WTC11 (cell line): Measurements from ENCODE around the gene TSR2. TPM values are rescaled to one million over a fixed set of nuclear protein-coding genes. Genes with fewer than 3 reads are reported as not detected.

Source experiments
- ATAC-seq: fragments of 200-7000 bp; cut with Tn5 transposase; 2 replicates; pipeline ENCODE4 v1.10.0; 2021; ENCODE audit warnings: mild to moderate bottlenecking, moderate library complexity
- CTCF ChIA-PET: fragments of 300-600 bp; sonication (Branson Sonifier 250); formaldehyde crosslinking; loops from one replicate; lab custom pipeline; 2021; ENCODE audit warnings: antibody characterized with exemption; lab: Charles Lee
- POLR2A ChIA-PET: fragments of 350-600 bp; sonication (Branson Sonifier 250); formaldehyde crosslinking; loops from one replicate; lab custom pipeline; 2021; ENCODE audit warnings: antibody characterized with exemption; lab: Charles Lee
- DNase-seq: peaks from one replicate; pipeline ENCODE4 v3.0.0; 2021; ENCODE audit warnings: low spot score
- H3K27ac Mint-ChIP-seq: 2 replicates; pipeline ENCODE4 v1.8.0; 2021; ENCODE audit warnings: mixed read lengths
- H3K27me3 Mint-ChIP-seq: 2 replicates; pipeline ENCODE4 v1.8.0; 2021; ENCODE audit warnings: low read depth, mild to moderate bottlenecking, moderate library complexity, mixed read lengths
- H3K36me3 Mint-ChIP-seq: 2 replicates; pipeline ENCODE4 v1.8.0; 2021; ENCODE audit warnings: mixed read lengths
- H3K4me1 Mint-ChIP-seq: 2 replicates; pipeline ENCODE4 v1.8.0; 2022; ENCODE audit warnings: mixed read lengths
- H3K4me3 Mint-ChIP-seq: 2 replicates; pipeline ENCODE4 v1.8.0; 2021; ENCODE audit warnings: mild to moderate bottlenecking, moderate library complexity, mixed read lengths
- H3K9me3 Mint-ChIP-seq: 2 replicates; pipeline ENCODE4 v1.8.0; 2021; ENCODE audit warnings: mixed read lengths
- ATF3 ChIP-seq: sonication (generic); formaldehyde crosslinking; conservative IDR thresholded peaks from 2 replicates; pipeline ENCODE4 v1.8.1; 2022; ENCODE audit warnings: mild to moderate bottlenecking, missing genetic modification reagents
- CREB1 ChIP-seq: sonication (generic); formaldehyde crosslinking; IDR thresholded peaks from 2 replicates; pipeline ENCODE4 v1.8.0; 2023; ENCODE audit warnings: mild to moderate bottlenecking, missing genetic modification reagents
- FOXP1 ChIP-seq: sonication (generic); formaldehyde crosslinking; IDR thresholded peaks from 2 replicates; pipeline ENCODE4 v1.8.0; 2022; ENCODE audit warnings: missing genetic modification reagents, mild to moderate bottlenecking, moderate library complexity, borderline replicate concordance
- HMGA2 ChIP-seq: fragments of 250-450 bp; sonication (Bioruptor Pico); IDR thresholded peaks from 2 replicates; pipeline ENCODE4 v1.4.0; 2021; ENCODE audit warnings: mild to moderate bottlenecking, moderate library complexity
- NFYB ChIP-seq: sonication (generic); formaldehyde crosslinking; conservative IDR thresholded peaks from 2 replicates; pipeline ENCODE4 v1.8.0; 2022; ENCODE audit warnings: low read depth, missing genetic modification reagents
- PRRX2 ChIP-seq: fragments of 250-450 bp; sonication (Bioruptor Pico); IDR thresholded peaks from 2 replicates; pipeline ENCODE4 v1.8.0; 2021; ENCODE audit warnings: mild to moderate bottlenecking
- RORB ChIP-seq: fragments of 250-450 bp; sonication (Bioruptor Pico); IDR thresholded peaks from 2 replicates; pipeline ENCODE4 v1.9.0; 2021; ENCODE audit warnings: mild to moderate bottlenecking
- SMAD3 ChIP-seq: sonication (generic); formaldehyde crosslinking; IDR thresholded peaks from 2 replicates; pipeline ENCODE4 v1.8.0; 2022; ENCODE audit warnings: missing genetic modification reagents, mild to moderate bottlenecking, borderline replicate concordance
- SMAD4 ChIP-seq: sonication (generic); formaldehyde crosslinking; IDR thresholded peaks from 2 replicates; pipeline ENCODE4 v1.8.0; 2022; ENCODE audit warnings: mild to moderate bottlenecking, missing genetic modification reagents
- TEAD1 ChIP-seq: sonication (generic); formaldehyde crosslinking; IDR thresholded peaks from 2 replicates; pipeline ENCODE4 v1.8.0; 2022; ENCODE audit warnings: mild to moderate bottlenecking, missing genetic modification reagents
- ZBTB43 ChIP-seq: sonication (generic); formaldehyde crosslinking; IDR thresholded peaks from 2 replicates; pipeline ENCODE4 v1.8.1; 2023; ENCODE audit warnings: mild to moderate bottlenecking, missing genetic modification reagents
- ZNF263 ChIP-seq: sonication (generic); formaldehyde crosslinking; IDR thresholded peaks from 2 replicates; pipeline ENCODE4 v1.8.1; 2022; ENCODE audit warnings: low read depth, mild to moderate bottlenecking, moderate library complexity, missing genetic modification reagents
- ZNF317 ChIP-seq: sonication (generic); formaldehyde crosslinking; IDR thresholded peaks from 2 replicates; pipeline ENCODE4 v1.8.1; 2023; ENCODE audit warnings: low read depth, mild to moderate bottlenecking, moderate library complexity, missing genetic modification reagents, borderline replicate concordance
- ZNF671 ChIP-seq: fragments of 250-450 bp; sonication (Bioruptor Pico); IDR thresholded peaks from 2 replicates; pipeline ENCODE4 v1.8.0; 2021; ENCODE audit warnings: mild to moderate bottlenecking
- total RNA-seq: library from RNA; stranded (reverse); gene quantifications from 3 replicates; pipeline ENCODE4 v1.2.3, GENCODE V29; 2021
- TF ChIP-seq, protein P1 (sequence below): sonication (generic); formaldehyde crosslinking; IDR thresholded peaks from 2 replicates; pipeline ENCODE4 v1.8.1; 2023; ENCODE audit warnings: mild to moderate bottlenecking, missing genetic modification reagents, borderline replicate concordance
- TF ChIP-seq, protein P2 (sequence below): sonication (generic); formaldehyde crosslinking; IDR thresholded peaks from 2 replicates; pipeline ENCODE4 v1.8.1; 2022; ENCODE audit warnings: mild to moderate bottlenecking, moderate library complexity, missing genetic modification reagents

Gene TSR2
- total RNA-seq, 1 experiment from 2014 or later, result 45.5 TPM

GRCh38 chrX:54415534-54416350, 24.5 kb upstream of the TSR2 start:
- Mint-ChIP-seq H3K4me1 (peaks cover 10% of the 10 kb centered on the region), H3K27ac (peak overlapping the region; percentile 79), H3K4me3 (peak overlapping the region; percentile 57), H3K36me3 (no peaks in the 10 kb centered on the region), H3K9me3 (peaks cover 3% of the 10 kb centered on the region; the same call in 1 of the 2 replicates), H3K27me3 (no peaks in the 10 kb centered on the region; the same call in 1 of the 2 replicates)
- TF ChIP-seq, protein P1, sequence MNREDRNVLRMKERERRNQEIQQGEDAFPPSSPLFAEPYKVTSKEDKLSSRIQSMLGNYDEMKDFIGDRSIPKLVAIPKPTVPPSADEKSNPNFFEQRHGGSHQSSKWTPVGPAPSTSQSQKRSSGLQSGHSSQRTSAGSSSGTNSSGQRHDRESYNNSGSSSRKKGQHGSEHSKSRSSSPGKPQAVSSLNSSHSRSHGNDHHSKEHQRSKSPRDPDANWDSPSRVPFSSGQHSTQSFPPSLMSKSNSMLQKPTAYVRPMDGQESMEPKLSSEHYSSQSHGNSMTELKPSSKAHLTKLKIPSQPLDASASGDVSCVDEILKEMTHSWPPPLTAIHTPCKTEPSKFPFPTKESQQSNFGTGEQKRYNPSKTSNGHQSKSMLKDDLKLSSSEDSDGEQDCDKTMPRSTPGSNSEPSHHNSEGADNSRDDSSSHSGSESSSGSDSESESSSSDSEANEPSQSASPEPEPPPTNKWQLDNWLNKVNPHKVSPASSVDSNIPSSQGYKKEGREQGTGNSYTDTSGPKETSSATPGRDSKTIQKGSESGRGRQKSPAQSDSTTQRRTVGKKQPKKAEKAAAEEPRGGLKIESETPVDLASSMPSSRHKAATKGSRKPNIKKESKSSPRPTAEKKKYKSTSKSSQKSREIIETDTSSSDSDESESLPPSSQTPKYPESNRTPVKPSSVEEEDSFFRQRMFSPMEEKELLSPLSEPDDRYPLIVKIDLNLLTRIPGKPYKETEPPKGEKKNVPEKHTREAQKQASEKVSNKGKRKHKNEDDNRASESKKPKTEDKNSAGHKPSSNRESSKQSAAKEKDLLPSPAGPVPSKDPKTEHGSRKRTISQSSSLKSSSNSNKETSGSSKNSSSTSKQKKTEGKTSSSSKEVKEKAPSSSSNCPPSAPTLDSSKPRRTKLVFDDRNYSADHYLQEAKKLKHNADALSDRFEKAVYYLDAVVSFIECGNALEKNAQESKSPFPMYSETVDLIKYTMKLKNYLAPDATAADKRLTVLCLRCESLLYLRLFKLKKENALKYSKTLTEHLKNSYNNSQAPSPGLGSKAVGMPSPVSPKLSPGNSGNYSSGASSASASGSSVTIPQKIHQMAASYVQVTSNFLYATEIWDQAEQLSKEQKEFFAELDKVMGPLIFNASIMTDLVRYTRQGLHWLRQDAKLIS (CRISPR knock-in tag), result no peak
- TF ChIP-seq RORB (CRISPR knock-in tag), result no peak
- TF ChIP-seq ZBTB43 (CRISPR knock-in tag), result no peak
- no peak for TF ChIP-seq FOXP1
- no peak for TF ChIP-seq CREB1 (CRISPR knock-in tag)
- TF ChIP-seq NFYB, result no peak
- no peak for TF ChIP-seq HMGA2 (CRISPR knock-in tag)
- no peak for TF ChIP-seq SMAD4 (CRISPR knock-in tag)
- no peak for TF ChIP-seq ATF3 (CRISPR knock-in tag)
- no peak for TF ChIP-seq TEAD1
- TF ChIP-seq ZNF263 (CRISPR knock-in tag), result no peak
- TF ChIP-seq SMAD3, result no peak
- TF ChIP-seq PRRX2 (CRISPR knock-in tag), result no peak
- ATAC-seq (peak; percentile 93), DNase-seq (peak; percentile 31)
- CTCF ChIA-PET, result interaction anchor here (0.7 kb wide), 2 partner anchors 28 to 174 kb away, joined by 3 read pairs; no protein-coding TSS in a partner anchor
- POLR2A ChIA-PET, result interaction anchor here (0.5 kb wide), 1 partner anchor 121 kb away, joined by 4 read pairs; no protein-coding TSS in a partner anchor

GRCh38 chrX:54416965-54417364, 23.2 kb upstream of the TSR2 start:
- TF ChIP-seq ZNF317 (CRISPR knock-in tag) (no peak), ZNF671 (CRISPR knock-in tag) (no peak)
- TF ChIP-seq, protein P2, sequence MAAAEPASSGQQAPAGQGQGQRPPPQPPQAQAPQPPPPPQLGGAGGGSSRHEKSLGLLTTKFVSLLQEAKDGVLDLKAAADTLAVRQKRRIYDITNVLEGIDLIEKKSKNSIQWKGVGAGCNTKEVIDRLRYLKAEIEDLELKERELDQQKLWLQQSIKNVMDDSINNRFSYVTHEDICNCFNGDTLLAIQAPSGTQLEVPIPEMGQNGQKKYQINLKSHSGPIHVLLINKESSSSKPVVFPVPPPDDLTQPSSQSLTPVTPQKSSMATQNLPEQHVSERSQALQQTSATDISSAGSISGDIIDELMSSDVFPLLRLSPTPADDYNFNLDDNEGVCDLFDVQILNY (CRISPR knock-in tag), result no peak
- TF ChIP-seq, all 79 proteins: peak for 0
- CTCF ChIA-PET, result no interaction called here
- Mint-ChIP-seq H3K9me3 (peaks cover 3% of the 10 kb centered on the region; the same call in 1 of the 2 replicates), H3K36me3 (no peaks in the 10 kb centered on the region), H3K27me3 (no peaks in the 10 kb centered on the region; the same call in 1 of the 2 replicates), H3K4me1 (peaks cover 10% of the 10 kb centered on the region), H3K27ac (peak overlapping the region; percentile 53; the same call in 1 of the 2 replicates), H3K4me3 (no peak overlapping the region)
- DNase-seq, result no peak
- POLR2A ChIA-PET, result no interaction called here
- no peak for ATAC-seq
